Mesothelial cell of epicardium (in vitro differentiated cells): ENCODE data around the gene FAM83F. TPM values are rescaled to one million over a fixed set of nuclear protein-coding genes. Genes with fewer than 3 reads are reported as not detected.
A peak's percentile ranks its signal among the peaks of the same experiment; 100 is the strongest.

Source experiments
- DNase-seq, 2 experiments: peaks; one replicate each; pipeline ENCODE4 v3.0.0; 2021; ENCODE audit warnings: low spot score in 2 of 2; ENCODE audit not compliant: unreplicated experiment in 2 of 2
- H3K27ac Mint-ChIP-seq: 2 replicates; pipeline ENCODE4 v1.8.0; 2021; ENCODE audit warnings: mixed read lengths
- H3K27me3 Mint-ChIP-seq: 2 replicates; pipeline ENCODE4 v1.8.0; 2021; ENCODE audit warnings: low read depth, mixed read lengths
- H3K36me3 Mint-ChIP-seq: 2 replicates; pipeline ENCODE4 v1.8.0; 2021; ENCODE audit warnings: mixed read lengths
- H3K4me1 Mint-ChIP-seq: 2 replicates; pipeline ENCODE4 v1.8.0; 2021; ENCODE audit warnings: mixed read lengths
- H3K4me3 Mint-ChIP-seq: 2 replicates; pipeline ENCODE4 v1.8.0; 2021; ENCODE audit warnings: mild to moderate bottlenecking, moderate library complexity, mixed read lengths
- H3K9me3 Mint-ChIP-seq: 2 replicates; pipeline ENCODE4 v1.8.0; 2021; ENCODE audit warnings: mixed read lengths
- CTCF ChIP-seq: fragments of 200-600 bp; sonication (generic); IDR thresholded peaks from one replicate; pipeline ENCODE4 v1.5.0; 2021; ENCODE audit warnings: antibody characterized with exemption; ENCODE audit not compliant: unreplicated experiment
- total RNA-seq: library from RNA; stranded (reverse); gene quantifications from 3 replicates; pipeline ENCODE4 v1.2.1, GENCODE V29; 2021

Gene FAM83F
- total RNA-seq, 1 donor from 2014 or later: 8.0 TPM

GRCh38 chr22:40031766-40032470, 37.2 kb downstream of the FAM83F start:
- no peaks in the 10 kb centered on the region for H3K27me3 Mint-ChIP-seq
- TF ChIP-seq CTCF: no peak
- DNase-seq: no peak
- no peak overlapping the region for H3K4me3 Mint-ChIP-seq
- no peak overlapping the region for H3K27ac Mint-ChIP-seq
- H3K36me3 Mint-ChIP-seq: no peaks in the 10 kb centered on the region
- H3K9me3 Mint-ChIP-seq: no peaks in the 10 kb centered on the region
- peaks cover 5% of the 10 kb centered on the region for H3K4me1 Mint-ChIP-seq

DNA sequence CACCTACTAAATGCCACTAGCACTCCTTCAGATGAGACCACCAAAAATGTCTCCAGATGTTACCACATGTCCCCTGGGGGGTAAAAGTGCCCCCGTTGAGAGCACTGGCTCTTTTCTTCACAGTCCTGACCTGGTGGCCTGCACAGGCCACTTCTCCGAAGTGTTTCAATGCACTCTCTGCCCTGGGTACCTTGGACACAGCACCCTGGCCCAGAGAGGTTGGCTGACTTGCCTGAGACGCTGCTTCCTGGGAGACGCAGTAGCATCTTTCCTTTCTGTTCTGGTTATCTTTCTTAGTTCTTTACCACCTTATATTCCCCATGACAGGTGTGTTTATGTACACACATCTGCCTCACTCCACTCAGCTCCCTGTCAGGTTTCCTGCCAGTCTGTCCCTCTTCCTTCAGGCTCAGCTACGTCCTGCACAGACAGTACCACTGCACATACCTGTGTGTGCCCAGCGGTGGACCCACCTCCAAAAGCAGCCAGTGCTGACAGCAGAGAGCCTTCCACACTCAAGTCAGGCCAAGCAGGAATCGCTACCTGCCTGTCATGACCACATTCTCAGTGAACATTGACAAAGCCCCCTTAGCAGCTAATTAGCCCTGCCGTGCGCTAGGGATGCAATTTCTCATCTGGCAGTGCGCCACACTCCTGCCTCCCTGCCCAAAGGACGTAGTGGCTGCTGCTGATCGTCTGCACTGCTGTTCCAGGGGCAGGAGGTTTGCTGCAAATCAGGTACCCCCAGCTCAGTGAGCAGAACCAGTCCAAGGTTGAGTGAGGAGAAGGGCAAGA, 39.0 kb downstream of the FAM83F start:
- peaks cover 5% of the 10 kb centered on the region for H3K4me1 Mint-ChIP-seq
- H3K36me3 Mint-ChIP-seq: no peaks in the 10 kb centered on the region
- TF ChIP-seq CTCF: no peak
- no peaks in the 10 kb centered on the region for H3K9me3 Mint-ChIP-seq
- no peak overlapping the region for H3K27ac Mint-ChIP-seq
- no peak for DNase-seq
- H3K27me3 Mint-ChIP-seq: peaks cover 8% of the 10 kb centered on the region
- H3K4me3 Mint-ChIP-seq: no peak overlapping the region

- Mint-ChIP-seq H3K9me3 (no peaks in the 10 kb centered on the region), H3K27me3 (peaks cover 15% of the 10 kb centered on the region), H3K4me3 (no peak overlapping the region), H3K27ac (no peak overlapping the region), H3K36me3 (no peaks in the 10 kb centered on the region), H3K4me1 (peaks cover 16% of the 10 kb centered on the region)
- no peak for TF ChIP-seq CTCF
- no peak for DNase-seq
These were observed 40.6 kb downstream of the FAM83F start for GRCh38 chr22:40035351-40035750.

DNA sequence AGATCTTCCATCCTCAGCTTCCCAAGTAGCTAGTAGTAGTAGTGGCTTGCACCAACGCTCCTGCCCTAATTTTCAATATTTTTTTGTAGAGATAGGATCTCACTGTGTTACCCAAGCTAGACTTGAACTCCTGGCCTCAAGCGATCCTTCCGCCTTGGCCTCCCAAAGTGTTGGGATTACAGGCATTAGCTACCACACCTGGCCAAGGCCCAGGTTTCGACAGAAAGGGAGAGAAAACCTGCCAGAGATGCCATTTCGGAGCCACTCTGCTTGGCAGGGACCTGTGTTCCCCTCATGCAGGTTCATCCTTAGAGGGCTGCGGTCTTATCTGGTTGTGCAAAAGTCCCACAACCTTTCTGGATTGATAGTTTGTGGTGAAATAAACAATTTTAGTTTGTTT, 41.4 kb downstream of the FAM83F start:
- DNase-seq: peak in 1 of 2 experiments; percentile 27
- H3K4me3 Mint-ChIP-seq: no peak overlapping the region
- H3K9me3 Mint-ChIP-seq: no peaks in the 10 kb centered on the region
- no peak overlapping the region for H3K27ac Mint-ChIP-seq
- peaks cover 24% of the 10 kb centered on the region for H3K4me1 Mint-ChIP-seq
- TF ChIP-seq CTCF: no peak
- no peaks in the 10 kb centered on the region for H3K36me3 Mint-ChIP-seq
- H3K27me3 Mint-ChIP-seq: peaks cover 15% of the 10 kb centered on the region

GRCh38 chr22:40036591-40037225, 42.0 kb downstream of the FAM83F start:
- H3K4me1 Mint-ChIP-seq: peaks cover 28% of the 10 kb centered on the region
- H3K36me3 Mint-ChIP-seq: no peaks in the 10 kb centered on the region
- H3K27ac Mint-ChIP-seq: no peak overlapping the region
- no peaks in the 10 kb centered on the region for H3K9me3 Mint-ChIP-seq
- peak; percentile 37 for TF ChIP-seq CTCF
- H3K27me3 Mint-ChIP-seq: peaks cover 15% of the 10 kb centered on the region
- H3K4me3 Mint-ChIP-seq: no peak overlapping the region
- peak in 1 of 2 experiments; percentile 59 for DNase-seq
